ENCODE data around the gene ATG10. TPM values are rescaled to one million over a fixed set of nuclear protein-coding genes. Genes with fewer than 3 reads are reported as not detected.

The ATG10 gene
- total and polyA plus RNA-seq, 2 of the 13 experiments (the other 11 are each of a cell fraction or from before 2014, with no cell fraction given) = 2.0 to 5.7 TPM

DNA sequence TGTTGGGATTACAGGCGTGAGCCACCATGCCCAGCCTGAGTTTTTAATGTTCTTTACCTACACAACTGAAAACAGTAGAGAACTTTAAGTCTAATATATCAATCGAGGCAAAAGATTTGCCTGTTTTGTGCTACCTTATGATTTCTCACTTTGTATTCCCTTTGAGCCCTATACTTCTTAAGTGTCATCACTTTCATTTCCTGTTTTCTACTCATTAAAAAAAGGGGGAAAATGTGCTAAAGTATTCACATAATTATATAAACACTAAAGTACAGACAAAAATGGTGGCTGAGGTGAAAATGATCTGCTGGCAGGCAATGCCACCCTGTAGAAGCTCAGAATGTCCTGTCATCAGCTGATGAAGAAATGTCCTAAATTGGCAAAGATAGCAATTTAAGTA lies 23.6 kb downstream of the ATG10 start:
- CTCF ChIA-PET (ENCODE audit: low intra/inter-chr PET ratio, low total read pairs) = no interaction called here
- H3K79me2 ChIP-seq (ENCODE audit: insufficient read depth, low read length) = no peaks in the 10 kb centered on the region
- WGBS (ENCODE audit: low lambda C conversion rate) = 95% methylated on average over 2 of the region's 2 CpGs
- H3K36me3 ChIP-seq (replicated peaks in 1 of 2; ENCODE audit: control insufficient read depth in 1 of 2, insufficient read depth in 2 of 2, low read length in 2 of 2) = no peaks in the 10 kb centered on the region
- no peak overlapping the region for H3K4me2 ChIP-seq (ENCODE audit: low read depth, low read length)
- no peaks in the 10 kb centered on the region for H4K20me1 ChIP-seq (ENCODE audit: insufficient read depth, low read length)
- H3K9ac ChIP-seq (ENCODE audit: insufficient read depth, low read depth, low read length) = no peak overlapping the region
- in situ Hi-C loops (cut with HindIII; ENCODE audit: extremely low pct_ligation_motif_present, low pct_unique_long_range_greater_than_20kb) (no loop called here), intact Hi-C loops (cut with micrococcal nuclease; ENCODE audit: unreplicated experiment) (no loop called here)
- no peaks in the 10 kb centered on the region for H3K4me1 ChIP-seq (ENCODE audit: insufficient read depth, low read length)
- ATAC-seq (no peak), DNase-seq (ENCODE audit: low spot score) (no peak), FAIRE-seq (no peak)
- no peak overlapping the region for H3K4me3 ChIP-seq (replicated peaks in 1 of 3; ENCODE audit: insufficient read depth in 1 of 3, low read depth in 2 of 3, low read length in 3 of 3)
- no TSS peak for BruUV-seq (replicated peaks)
- POLR2A ChIA-PET = no interaction called here
- no peaks in the 10 kb centered on the region for H3K9me3 ChIP-seq (ENCODE audit: low read length)
- H3K27ac ChIP-seq (ENCODE audit: extremely low read length, insufficient read depth, low read length) = no peak overlapping the region
- H3K27me3 ChIP-seq (ENCODE audit: control insufficient read depth in 1 of 2, insufficient read depth in 2 of 2, low read length in 2 of 2) = no peaks in the 10 kb centered on the region
- H2AFZ ChIP-seq (ENCODE audit: low read length) = no peak overlapping the region
- TF ChIP-seq ZNF629 (CRISPR knock-in tag; conservative IDR thresholded peaks at IDR 0.05) = no peak
- TF ChIP-seq, protein P1, sequence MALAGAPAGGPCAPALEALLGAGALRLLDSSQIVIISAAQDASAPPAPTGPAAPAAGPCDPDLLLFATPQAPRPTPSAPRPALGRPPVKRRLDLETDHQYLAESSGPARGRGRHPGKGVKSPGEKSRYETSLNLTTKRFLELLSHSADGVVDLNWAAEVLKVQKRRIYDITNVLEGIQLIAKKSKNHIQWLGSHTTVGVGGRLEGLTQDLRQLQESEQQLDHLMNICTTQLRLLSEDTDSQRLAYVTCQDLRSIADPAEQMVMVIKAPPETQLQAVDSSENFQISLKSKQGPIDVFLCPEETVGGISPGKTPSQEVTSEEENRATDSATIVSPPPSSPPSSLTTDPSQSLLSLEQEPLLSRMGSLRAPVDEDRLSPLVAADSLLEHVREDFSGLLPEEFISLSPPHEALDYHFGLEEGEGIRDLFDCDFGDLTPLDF (CRISPR knock-in tag; IDR thresholded peaks at IDR 0.05) = no peak
- TF ChIP-seq ZNF530 (CRISPR knock-in tag; IDR thresholded peaks at IDR 0.05; ENCODE audit: low read depth) = no peak
- no peak for TF ChIP-seq ZNF775 (CRISPR knock-in tag; IDR thresholded peaks at IDR 0.05; ENCODE audit: borderline replicate concordance)
- TF ChIP-seq ZFX (CRISPR knock-in tag; IDR thresholded peaks at IDR 0.05; ENCODE audit: low read depth) = no peak
- TF ChIP-seq, protein P2, sequence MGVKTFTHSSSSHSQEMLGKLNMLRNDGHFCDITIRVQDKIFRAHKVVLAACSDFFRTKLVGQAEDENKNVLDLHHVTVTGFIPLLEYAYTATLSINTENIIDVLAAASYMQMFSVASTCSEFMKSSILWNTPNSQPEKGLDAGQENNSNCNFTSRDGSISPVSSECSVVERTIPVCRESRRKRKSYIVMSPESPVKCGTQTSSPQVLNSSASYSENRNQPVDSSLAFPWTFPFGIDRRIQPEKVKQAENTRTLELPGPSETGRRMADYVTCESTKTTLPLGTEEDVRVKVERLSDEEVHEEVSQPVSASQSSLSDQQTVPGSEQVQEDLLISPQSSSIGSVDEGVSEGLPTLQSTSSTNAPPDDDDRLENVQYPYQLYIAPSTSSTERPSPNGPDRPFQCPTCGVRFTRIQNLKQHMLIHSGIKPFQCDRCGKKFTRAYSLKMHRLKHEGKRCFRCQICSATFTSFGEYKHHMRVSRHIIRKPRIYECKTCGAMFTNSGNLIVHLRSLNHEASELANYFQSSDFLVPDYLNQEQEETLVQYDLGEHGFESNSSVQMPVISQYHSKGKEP (CRISPR knock-in tag; IDR thresholded peaks at IDR 0.05) = no peak
- TF ChIP-seq PLRG1 (conservative IDR thresholded peaks at IDR 0.05) = no peak
- no peak for TF ChIP-seq CREM (IDR thresholded peaks at IDR 0.05)
- no peak for TF ChIP-seq CREM (CRISPR knock-in tag; IDR thresholded peaks at IDR 0.05)
- TF ChIP-seq, protein P3, sequence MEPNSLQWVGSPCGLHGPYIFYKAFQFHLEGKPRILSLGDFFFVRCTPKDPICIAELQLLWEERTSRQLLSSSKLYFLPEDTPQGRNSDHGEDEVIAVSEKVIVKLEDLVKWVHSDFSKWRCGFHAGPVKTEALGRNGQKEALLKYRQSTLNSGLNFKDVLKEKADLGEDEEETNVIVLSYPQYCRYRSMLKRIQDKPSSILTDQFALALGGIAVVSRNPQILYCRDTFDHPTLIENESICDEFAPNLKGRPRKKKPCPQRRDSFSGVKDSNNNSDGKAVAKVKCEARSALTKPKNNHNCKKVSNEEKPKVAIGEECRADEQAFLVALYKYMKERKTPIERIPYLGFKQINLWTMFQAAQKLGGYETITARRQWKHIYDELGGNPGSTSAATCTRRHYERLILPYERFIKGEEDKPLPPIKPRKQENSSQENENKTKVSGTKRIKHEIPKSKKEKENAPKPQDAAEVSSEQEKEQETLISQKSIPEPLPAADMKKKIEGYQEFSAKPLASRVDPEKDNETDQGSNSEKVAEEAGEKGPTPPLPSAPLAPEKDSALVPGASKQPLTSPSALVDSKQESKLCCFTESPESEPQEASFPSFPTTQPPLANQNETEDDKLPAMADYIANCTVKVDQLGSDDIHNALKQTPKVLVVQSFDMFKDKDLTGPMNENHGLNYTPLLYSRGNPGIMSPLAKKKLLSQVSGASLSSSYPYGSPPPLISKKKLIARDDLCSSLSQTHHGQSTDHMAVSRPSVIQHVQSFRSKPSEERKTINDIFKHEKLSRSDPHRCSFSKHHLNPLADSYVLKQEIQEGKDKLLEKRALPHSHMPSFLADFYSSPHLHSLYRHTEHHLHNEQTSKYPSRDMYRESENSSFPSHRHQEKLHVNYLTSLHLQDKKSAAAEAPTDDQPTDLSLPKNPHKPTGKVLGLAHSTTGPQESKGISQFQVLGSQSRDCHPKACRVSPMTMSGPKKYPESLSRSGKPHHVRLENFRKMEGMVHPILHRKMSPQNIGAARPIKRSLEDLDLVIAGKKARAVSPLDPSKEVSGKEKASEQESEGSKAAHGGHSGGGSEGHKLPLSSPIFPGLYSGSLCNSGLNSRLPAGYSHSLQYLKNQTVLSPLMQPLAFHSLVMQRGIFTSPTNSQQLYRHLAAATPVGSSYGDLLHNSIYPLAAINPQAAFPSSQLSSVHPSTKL (CRISPR knock-in tag; IDR thresholded peaks at IDR 0.05) = no peak
- TF ChIP-seq ARHGAP35 (CRISPR knock-in tag; IDR thresholded peaks at IDR 0.05; ENCODE audit: borderline replicate concordance) = no peak
- no peak for TF ChIP-seq LCORL (IDR thresholded peaks at IDR 0.05)
- no peak for TF ChIP-seq LCORL (CRISPR knock-in tag; IDR thresholded peaks at IDR 0.05)
- TF ChIP-seq ZFP36L2 (CRISPR knock-in tag; IDR thresholded peaks at IDR 0.05) = no peak
- TF ChIP-seq ZNF776 (CRISPR knock-in tag; IDR thresholded peaks at IDR 0.05) = no peak
- TF ChIP-seq, protein P4, sequence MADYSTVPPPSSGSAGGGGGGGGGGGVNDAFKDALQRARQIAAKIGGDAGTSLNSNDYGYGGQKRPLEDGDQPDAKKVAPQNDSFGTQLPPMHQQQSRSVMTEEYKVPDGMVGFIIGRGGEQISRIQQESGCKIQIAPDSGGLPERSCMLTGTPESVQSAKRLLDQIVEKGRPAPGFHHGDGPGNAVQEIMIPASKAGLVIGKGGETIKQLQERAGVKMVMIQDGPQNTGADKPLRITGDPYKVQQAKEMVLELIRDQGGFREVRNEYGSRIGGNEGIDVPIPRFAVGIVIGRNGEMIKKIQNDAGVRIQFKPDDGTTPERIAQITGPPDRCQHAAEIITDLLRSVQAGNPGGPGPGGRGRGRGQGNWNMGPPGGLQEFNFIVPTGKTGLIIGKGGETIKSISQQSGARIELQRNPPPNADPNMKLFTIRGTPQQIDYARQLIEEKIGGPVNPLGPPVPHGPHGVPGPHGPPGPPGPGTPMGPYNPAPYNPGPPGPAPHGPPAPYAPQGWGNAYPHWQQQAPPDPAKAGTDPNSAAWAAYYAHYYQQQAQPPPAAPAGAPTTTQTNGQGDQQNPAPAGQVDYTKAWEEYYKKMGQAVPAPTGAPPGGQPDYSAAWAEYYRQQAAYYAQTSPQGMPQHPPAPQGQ (CRISPR knock-in tag; IDR thresholded peaks at IDR 0.05; ENCODE audit: borderline replicate concordance) = no peak
- TF ChIP-seq ZNF24 (IDR thresholded peaks at IDR 0.05) = no peak
- TF ChIP-seq DPF2 (CRISPR knock-in tag; IDR thresholded peaks at IDR 0.05; ENCODE audit: borderline replicate concordance, low read depth) = no peak
- TF ChIP-seq NAIF1 (CRISPR knock-in tag; IDR thresholded peaks at IDR 0.05; ENCODE audit: borderline replicate concordance) = no peak
